ENCODE measurements around the gene ATAD5.

ATAD5 gene

DNA sequence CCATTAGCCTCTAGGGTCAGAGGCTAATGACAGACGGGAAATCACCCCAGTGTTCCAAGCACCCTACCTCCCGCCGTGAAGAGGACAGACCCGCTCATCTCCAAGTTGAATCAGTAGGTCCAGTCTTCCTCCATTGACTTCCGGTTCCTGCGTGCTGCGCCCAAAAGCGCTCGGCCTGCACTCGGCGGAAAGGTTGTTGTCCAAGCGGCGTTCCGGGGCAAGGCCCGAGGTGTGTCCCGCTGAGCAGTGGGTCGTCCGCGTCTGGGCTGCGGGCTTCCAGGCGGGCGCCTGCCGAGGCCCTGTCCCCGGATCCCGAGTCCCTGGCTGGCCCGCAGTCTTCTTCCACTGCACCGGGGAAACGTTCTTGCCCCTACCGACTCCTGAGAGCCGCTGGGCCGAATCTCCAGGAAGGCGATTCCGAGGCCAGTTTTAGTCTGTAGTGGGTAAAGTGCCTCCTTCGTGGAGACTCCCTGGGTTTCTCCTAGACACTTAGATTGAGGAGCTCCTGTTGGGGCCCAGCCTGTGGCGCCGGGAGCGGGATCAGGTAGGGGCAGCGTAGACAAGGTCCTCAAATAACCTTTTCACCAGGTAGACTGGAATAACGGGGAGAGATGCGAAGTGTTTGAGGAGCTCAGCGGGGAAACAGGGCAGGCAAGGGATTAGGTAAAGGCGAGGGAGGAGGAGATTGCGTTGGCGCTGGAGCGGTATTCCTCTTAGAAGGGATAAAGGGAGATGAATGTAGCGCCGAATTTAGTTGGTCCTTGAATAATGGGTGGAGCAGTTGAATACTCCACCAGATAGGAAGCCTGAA lies 74.5 kb downstream of the ATAD5 start, which contains the start of gene TEFM (continued):
- TF ChIP-seq, protein P1, sequence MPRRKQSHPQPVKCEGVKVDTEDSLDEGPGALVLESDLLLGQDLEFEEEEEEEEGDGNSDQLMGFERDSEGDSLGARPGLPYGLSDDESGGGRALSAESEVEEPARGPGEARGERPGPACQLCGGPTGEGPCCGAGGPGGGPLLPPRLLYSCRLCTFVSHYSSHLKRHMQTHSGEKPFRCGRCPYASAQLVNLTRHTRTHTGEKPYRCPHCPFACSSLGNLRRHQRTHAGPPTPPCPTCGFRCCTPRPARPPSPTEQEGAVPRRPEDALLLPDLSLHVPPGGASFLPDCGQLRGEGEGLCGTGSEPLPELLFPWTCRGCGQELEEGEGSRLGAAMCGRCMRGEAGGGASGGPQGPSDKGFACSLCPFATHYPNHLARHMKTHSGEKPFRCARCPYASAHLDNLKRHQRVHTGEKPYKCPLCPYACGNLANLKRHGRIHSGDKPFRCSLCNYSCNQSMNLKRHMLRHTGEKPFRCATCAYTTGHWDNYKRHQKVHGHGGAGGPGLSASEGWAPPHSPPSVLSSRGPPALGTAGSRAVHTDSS (tag by site-specific recombination; IDR thresholded peaks at IDR 0.05) = peak; percentile 68
- peak; percentile 71 for TF ChIP-seq KLF10 (tag by site-specific recombination; IDR thresholded peaks at IDR 0.05)
- no peak for TF ChIP-seq ZNF169 (tag by site-specific recombination; IDR thresholded peaks at IDR 0.05)
- no peak for TF ChIP-seq ZNF248 (tag by site-specific recombination; IDR thresholded peaks at IDR 0.05)
- TF ChIP-seq ZXDB (tag by site-specific recombination; IDR thresholded peaks at IDR 0.05) = peak; percentile 92
- TF ChIP-seq ZNF354C (tag by site-specific recombination; IDR thresholded peaks at IDR 0.05; ENCODE audit: borderline replicate concordance, low read depth) = no peak
- peak; percentile 95 for TF ChIP-seq ZIC2 (tag by site-specific recombination; IDR thresholded peaks at IDR 0.05)
- TF ChIP-seq PRDM1 (tag by site-specific recombination; IDR thresholded peaks at IDR 0.05) = no peak
- TF ChIP-seq ZNF311 (tag by site-specific recombination; IDR thresholded peaks at IDR 0.05; ENCODE audit: borderline replicate concordance) = no peak
- TF ChIP-seq, protein P2, sequence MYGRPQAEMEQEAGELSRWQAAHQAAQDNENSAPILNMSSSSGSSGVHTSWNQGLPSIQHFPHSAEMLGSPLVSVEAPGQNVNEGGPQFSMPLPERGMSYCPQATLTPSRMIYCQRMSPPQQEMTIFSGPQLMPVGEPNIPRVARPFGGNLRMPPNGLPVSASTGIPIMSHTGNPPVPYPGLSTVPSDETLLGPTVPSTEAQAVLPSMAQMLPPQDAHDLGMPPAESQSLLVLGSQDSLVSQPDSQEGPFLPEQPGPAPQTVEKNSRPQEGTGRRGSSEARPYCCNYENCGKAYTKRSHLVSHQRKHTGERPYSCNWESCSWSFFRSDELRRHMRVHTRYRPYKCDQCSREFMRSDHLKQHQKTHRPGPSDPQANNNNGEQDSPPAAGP (tag by site-specific recombination; IDR thresholded peaks at IDR 0.05) = peak; percentile 98
- peak; percentile 14; the same call in 1 of the 2 replicates for TF ChIP-seq ZFHX2 (tag by site-specific recombination; conservative IDR thresholded peaks at IDR 0.05)
- TF ChIP-seq, protein P3, sequence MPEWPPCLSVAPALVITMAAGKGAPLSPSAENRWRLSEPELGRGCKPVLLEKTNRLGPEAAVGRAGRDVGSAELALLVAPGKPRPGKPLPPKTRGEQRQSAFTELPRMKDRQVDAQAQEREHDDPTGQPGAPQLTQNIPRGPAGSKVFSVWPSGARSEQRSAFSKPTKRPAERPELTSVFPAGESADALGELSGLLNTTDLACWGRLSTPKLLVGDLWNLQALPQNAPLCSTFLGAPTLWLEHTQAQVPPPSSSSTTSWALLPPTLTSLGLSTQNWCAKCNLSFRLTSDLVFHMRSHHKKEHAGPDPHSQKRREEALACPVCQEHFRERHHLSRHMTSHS (tag by site-specific recombination; IDR thresholded peaks at IDR 0.05) = no peak
- TF ChIP-seq ZNF138 (tag by site-specific recombination; IDR thresholded peaks at IDR 0.05; ENCODE audit: borderline replicate concordance) = no peak
- peak; percentile 43; the same call in 1 of the 2 replicates for TF ChIP-seq ZFP41 (tag by site-specific recombination; IDR thresholded peaks at IDR 0.05; ENCODE audit: borderline replicate concordance)
- TF ChIP-seq, protein P4, sequence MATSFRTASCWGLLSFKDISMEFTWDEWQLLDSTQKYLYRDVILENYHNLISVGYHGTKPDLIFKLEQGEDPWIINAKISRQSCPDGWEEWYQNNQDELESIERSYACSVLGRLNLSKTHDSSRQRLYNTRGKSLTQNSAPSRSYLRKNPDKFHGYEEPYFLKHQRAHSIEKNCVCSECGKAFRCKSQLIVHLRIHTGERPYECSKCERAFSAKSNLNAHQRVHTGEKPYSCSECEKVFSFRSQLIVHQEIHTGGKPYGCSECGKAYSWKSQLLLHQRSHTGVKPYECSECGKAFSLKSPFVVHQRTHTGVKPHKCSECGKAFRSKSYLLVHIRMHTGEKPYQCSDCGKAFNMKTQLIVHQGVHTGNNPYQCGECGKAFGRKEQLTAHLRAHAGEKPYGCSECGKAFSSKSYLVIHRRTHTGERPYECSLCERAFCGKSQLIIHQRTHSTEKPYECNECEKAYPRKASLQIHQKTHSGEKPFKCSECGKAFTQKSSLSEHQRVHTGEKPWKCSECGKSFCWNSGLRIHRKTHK (tag by site-specific recombination; IDR thresholded peaks at IDR 0.05) = no peak
- peak; percentile 26 for TF ChIP-seq ZNF529 (tag by site-specific recombination; IDR thresholded peaks at IDR 0.05; ENCODE audit: insufficient replicate concordance)
- TF ChIP-seq ZNF266 (tag by site-specific recombination; IDR thresholded peaks at IDR 0.05; ENCODE audit: low read depth) = no peak
- TF ChIP-seq GFI1B (tag by site-specific recombination; IDR thresholded peaks at IDR 0.05) = peak; percentile 25; the same call in 1 of the 2 replicates
- no peak for TF ChIP-seq ZNF211 (tag by site-specific recombination; IDR thresholded peaks at IDR 0.05; ENCODE audit: low read depth)
- TF ChIP-seq ZNF324 (tag by site-specific recombination; IDR thresholded peaks at IDR 0.05) = peak; percentile 97
- peak; percentile 28; the same call in 1 of the 2 replicates for TF ChIP-seq FEZF1 (tag by site-specific recombination; IDR thresholded peaks at IDR 0.05)
- TF ChIP-seq ZNF558 (tag by site-specific recombination; IDR thresholded peaks at IDR 0.05) = peak; percentile 82
- TF ChIP-seq ZNF664 (tag by site-specific recombination; IDR thresholded peaks at IDR 0.05) = peak; percentile 81
- TF ChIP-seq ZNF629 (tag by site-specific recombination; IDR thresholded peaks at IDR 0.05) = peak; percentile 89
- TF ChIP-seq ZNF560 (tag by site-specific recombination; IDR thresholded peaks at IDR 0.05; ENCODE audit: borderline replicate concordance) = no peak
- no peak; the same call in 1 of the 2 replicates for TF ChIP-seq MEIS1 (CRISPR knock-in tag; IDR thresholded peaks at IDR 0.05; ENCODE audit: borderline replicate concordance)
- TF ChIP-seq YY1 (tag by site-specific recombination; IDR thresholded peaks at IDR 0.05) = peak; percentile 95
- TF ChIP-seq, protein P5, sequence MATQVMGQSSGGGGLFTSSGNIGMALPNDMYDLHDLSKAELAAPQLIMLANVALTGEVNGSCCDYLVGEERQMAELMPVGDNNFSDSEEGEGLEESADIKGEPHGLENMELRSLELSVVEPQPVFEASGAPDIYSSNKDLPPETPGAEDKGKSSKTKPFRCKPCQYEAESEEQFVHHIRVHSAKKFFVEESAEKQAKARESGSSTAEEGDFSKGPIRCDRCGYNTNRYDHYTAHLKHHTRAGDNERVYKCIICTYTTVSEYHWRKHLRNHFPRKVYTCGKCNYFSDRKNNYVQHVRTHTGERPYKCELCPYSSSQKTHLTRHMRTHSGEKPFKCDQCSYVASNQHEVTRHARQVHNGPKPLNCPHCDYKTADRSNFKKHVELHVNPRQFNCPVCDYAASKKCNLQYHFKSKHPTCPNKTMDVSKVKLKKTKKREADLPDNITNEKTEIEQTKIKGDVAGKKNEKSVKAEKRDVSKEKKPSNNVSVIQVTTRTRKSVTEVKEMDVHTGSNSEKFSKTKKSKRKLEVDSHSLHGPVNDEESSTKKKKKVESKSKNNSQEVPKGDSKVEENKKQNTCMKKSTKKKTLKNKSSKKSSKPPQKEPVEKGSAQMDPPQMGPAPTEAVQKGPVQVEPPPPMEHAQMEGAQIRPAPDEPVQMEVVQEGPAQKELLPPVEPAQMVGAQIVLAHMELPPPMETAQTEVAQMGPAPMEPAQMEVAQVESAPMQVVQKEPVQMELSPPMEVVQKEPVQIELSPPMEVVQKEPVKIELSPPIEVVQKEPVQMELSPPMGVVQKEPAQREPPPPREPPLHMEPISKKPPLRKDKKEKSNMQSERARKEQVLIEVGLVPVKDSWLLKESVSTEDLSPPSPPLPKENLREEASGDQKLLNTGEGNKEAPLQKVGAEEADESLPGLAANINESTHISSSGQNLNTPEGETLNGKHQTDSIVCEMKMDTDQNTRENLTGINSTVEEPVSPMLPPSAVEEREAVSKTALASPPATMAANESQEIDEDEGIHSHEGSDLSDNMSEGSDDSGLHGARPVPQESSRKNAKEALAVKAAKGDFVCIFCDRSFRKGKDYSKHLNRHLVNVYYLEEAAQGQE (tag by site-specific recombination; IDR thresholded peaks at IDR 0.05) = peak; percentile 75
- TF ChIP-seq, protein P6, sequence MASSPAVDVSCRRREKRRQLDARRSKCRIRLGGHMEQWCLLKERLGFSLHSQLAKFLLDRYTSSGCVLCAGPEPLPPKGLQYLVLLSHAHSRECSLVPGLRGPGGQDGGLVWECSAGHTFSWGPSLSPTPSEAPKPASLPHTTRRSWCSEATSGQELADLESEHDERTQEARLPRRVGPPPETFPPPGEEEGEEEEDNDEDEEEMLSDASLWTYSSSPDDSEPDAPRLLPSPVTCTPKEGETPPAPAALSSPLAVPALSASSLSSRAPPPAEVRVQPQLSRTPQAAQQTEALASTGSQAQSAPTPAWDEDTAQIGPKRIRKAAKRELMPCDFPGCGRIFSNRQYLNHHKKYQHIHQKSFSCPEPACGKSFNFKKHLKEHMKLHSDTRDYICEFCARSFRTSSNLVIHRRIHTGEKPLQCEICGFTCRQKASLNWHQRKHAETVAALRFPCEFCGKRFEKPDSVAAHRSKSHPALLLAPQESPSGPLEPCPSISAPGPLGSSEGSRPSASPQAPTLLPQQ (tag by site-specific recombination; IDR thresholded peaks at IDR 0.05) = peak; percentile 89
- TF ChIP-seq BCL11B (tag by site-specific recombination; IDR thresholded peaks at IDR 0.05; ENCODE audit: low read depth) = peak; percentile 18; the same call in 1 of the 2 replicates
